T-helper 2 cell (primary cell): ENCODE measurements around the gene NOP14.
"Not testable (repeated sequence)": the region's sequence is repeated elsewhere in the genome, so short reads cannot be mapped to it uniquely, and the experiment has no call there.

ENCODE experiments used
- DNase-seq, 5 experiments: peaks; one replicate each; pipeline versions ENCODE4 v3.0.0 to v3.0.0-alpha.2; 2012 to 2022

Gene NOP14

GRCh38 chr4:2961811-2962441 is 1.3 kb downstream of the NOP14 start:
- DNase-seq, result peak in 3 of 5 experiments; percentile 24 to 88 (median 62)

DNA sequence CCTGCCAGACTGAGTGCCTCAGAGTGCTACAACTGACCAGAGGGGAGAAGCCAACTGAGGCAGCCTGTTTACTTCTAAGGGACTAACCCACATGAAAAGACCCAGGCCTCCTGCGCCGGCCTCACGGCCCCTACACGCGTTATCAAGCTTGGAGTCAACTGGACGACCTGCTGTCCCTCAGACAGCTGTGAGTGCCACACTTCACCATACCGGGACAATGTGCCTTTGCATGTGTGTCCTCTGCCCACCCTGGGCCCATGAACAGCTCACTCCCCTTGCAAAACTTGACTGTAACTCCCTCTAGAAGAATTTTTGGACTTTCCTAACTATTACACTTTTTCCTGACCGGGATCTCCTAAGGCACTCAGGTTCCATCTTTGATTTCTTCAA is 1.8 kb downstream of the NOP14 start:
- peak in 1 of 5 experiments; percentile 67 for DNase-seq

GRCh38 chr4:2960450-2960849 is 2.8 kb downstream of the NOP14 start:
- not testable (repeated sequence) for DNase-seq

DNA sequence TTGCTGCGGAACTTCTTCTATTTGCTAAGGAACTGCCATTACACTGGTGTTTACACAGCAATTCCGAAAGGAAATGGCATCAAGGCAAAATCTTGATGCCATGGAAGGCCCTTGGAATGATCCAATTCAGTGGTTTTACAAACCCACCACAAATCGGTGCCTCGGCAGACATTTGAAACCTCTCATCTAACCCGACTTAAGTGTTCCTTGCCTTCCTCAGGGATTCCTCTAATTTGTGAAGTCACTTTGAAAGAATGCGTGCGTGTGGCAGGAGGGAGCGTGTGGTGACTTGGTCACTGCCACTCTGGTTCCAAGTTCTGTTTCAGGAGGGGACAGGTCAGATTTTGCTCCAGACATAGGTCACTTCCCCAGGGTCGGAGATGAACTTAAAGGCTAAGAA is 4.8 kb downstream of the NOP14 start:
- DNase-seq, result no peak

- DNase-seq, result not testable (repeated sequence)
Measured at GRCh38 chr4:2955186-2956044, 7.8 kb downstream of the NOP14 start.

DNA sequence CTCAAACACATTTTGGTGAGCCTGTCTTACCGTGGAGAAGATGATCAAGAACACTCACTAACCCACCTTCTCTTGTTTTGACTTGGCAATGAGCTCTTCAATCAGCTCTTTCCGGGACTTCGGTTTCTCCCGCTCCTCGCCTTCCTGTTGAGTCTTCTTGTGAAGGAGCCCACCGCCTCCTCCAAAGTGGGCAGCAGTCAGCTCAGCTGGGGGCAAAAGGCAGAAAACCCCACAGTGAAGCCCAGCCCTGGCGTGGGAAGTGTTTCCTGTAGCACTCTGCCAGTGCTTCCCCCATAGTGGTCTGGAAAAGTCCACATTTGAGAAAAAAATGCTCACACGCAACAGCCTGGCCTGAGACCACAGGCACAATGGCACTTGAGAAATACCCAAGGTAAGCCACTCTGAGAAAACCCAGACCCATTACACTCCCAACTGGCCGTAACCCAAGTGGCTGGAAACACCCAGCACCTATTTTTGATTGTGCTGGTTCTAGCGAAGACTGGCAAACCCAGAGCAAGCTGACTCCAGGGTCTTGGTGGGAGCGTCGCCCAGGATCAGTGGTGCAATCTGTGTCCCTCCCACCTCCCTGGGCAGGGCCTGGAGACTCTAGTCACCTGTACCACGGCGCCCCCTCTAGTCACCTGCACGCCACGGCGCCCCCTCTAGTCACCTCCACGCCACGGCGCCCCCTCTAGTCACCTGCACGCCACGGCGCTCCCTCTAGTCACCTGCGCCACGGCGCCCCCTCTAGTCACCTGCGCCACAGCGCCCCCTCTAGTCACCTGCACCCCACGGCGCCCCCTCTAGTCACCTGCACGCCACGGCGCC is 8.6 kb downstream of the NOP14 start:
- DNase-seq, result peak in 4 of 5 experiments; percentile 45 to 90 (median 60)

GRCh38 chr4:2953496-2953895 is 9.7 kb downstream of the NOP14 start:
- DNase-seq, result no peak

GRCh38 chr4:2950221-2950989 is 12.8 kb downstream of the NOP14 start:
- DNase-seq, result no peak

GRCh38 chr4:2949782-2950125 is 13.5 kb downstream of the NOP14 start:
- no peak for DNase-seq

DNA sequence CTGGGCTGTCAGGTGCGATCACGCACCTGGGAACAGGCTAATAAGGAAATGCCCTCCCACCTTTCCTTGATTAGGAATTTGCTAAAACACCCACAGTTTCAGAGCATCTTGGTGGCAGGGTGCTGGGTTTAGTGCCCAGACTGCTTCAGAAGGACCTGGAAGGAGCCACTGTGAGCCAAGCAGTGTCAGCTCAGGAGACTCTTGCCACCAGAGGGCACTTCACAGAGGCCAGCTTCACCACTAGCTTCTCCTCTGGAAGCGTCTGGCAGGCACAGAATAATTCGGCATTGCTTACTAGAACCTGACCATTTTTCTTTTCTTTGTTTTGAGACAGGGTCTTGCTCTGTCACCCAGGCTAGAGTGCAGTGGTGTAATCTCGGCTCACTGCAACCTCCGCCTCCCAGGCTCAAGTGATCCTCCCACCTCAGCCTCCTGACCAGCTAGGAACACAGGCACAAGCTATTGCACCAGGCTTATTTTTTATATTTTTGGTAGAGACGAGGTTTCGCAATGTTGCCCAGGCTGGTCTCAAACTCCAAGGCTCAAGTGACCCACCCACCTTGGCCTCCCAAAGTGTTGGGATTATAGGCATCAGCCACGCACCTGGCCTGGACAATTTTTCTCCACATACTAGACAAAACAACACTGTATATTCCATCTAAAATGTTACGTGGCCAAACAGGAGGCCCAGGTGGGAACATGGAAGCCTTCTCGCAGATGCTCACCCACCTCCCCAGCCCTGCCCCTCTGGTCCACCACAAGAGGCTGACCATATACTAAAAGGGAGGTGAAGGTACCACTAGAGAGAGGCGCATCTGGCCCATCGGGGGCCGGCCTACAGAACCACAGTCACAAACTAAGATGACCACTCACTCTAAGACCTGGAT is 14.1 kb downstream of the NOP14 start:
- peak in 1 of 5 experiments; percentile 54 for DNase-seq

DNA sequence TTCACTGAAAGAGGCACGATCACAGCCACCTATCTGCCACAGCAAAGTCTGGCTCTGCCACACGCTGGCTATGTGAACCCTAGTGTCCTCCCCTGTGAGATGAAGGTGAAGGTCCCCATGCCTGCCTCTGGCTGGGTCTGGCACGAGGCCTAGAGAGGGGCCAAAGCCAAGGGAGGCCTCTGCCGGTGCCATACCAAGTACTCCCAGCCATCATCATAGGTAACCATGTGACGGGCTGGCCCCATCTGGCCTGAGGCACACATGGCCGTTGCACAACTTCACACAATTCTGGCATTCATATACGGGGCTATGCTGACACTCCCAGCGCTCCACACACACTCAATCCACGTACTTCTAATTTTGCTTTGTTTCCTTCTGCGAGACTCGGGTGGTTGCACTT is 15.3 kb downstream of the NOP14 start:
- DNase-seq, result no peak

GRCh38 chr4:2946812-2947600 is 16.2 kb downstream of the NOP14 start:
- no peak for DNase-seq

- not testable (repeated sequence) for DNase-seq
Measured at GRCh38 chr4:2945619-2946604, 17.3 kb downstream of the NOP14 start.

DNA sequence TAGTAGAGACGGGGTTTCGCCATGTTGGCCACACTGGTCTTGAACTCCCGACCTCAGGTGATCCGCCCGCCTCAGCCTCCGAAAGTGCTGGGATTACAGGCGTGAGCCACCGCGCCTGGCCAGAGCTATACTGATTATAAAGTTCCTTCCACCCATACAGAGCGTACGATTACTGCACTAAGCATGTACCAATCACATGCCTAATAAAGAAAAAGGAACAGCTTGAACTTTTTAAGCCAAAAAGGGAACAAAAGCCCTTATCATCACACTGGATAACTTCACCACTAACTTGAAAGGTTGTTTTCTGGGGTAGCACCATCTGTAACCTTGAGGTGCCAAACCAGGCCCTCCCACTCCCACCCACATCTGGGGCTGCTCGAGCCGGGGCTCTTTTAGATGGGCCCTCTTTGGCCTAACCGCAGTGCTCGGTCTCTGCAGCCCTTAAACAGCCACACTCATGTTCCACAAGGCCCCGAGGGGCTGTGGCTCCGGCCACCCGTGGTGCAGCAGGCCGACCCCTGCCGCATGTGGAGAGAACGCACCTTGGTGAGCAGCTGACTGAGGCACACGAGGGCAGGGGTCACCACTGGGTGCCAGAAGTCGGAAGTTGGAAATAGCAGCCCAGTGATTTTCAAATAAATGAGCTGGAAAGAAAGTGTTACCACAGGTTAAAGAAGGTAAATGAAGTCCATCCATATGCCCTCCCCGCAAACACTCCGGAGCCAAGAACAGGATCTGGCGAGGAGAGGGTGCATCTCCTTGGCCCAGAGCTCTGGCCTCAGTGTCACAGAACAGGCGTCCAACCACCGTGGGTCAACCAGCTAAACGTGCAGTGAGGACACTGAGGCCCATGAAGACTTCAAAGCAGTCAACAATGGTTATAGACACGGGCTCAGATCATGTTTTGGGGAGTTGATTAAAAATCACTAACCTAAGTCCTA is 18.4 kb downstream of the NOP14 start:
- no peak for DNase-seq

DNA sequence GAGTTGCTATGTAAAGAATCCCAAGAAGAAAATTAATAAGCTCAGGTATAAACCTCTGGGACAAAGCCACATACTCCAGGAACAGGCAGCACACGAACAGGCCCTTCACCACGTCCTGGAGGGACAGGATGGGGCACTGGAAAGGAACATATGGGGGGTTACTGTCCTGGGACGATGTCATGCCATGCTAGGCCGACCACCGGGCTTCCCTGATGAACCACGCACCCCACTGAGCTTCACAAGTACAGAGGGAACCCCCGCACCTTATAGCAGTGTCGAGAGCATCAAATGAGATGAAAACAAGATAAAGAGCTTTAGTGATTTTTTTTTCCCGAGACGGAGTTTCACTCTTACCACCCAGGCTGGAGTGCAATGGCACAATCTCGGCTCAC is 19.1 kb downstream of the NOP14 start:
- peak in 1 of 5 experiments; percentile 55 for DNase-seq

- no peak for DNase-seq
Measured at GRCh38 chr4:2943364-2944090, 19.7 kb downstream of the NOP14 start.
